HG03175 (cell line): ENCODE measurements around the gene RADIL.
"Not testable (repeated sequence)": the region's sequence is repeated elsewhere in the genome, so short reads cannot be mapped to it uniquely, and the experiment has no call there.

Source experiments
- ATAC-seq: cut with Tn5 transposase; IDR thresholded peaks from one replicate; pipeline ENCODE4 v1.9.1; 2021; ENCODE audit warnings: mild to moderate bottlenecking, moderate library complexity; ENCODE audit not compliant: unreplicated experiment

The RADIL gene

GRCh38 chr7:4815609-4816418, 67.7 kb downstream of the RADIL start:
- ATAC-seq, result no peak

- no peak for ATAC-seq
Measured at GRCh38 chr7:4815121-4815520, 68.4 kb downstream of the RADIL start.

GRCh38 chr7:4814433-4814832, 69.1 kb downstream of the RADIL start:
- no peak for ATAC-seq

- no peak for ATAC-seq
Measured at GRCh38 chr7:4809666-4810065, 73.8 kb downstream of the RADIL start.

- ATAC-seq, result no peak
Measured at GRCh38 chr7:4809091-4809591, 74.4 kb downstream of the RADIL start.

GRCh38 chr7:4808565-4808964, 75.0 kb downstream of the RADIL start:
- ATAC-seq, result no peak

GRCh38 chr7:4808026-4808425, 75.5 kb downstream of the RADIL start:
- no peak for ATAC-seq

GRCh38 chr7:4807598-4808016, 75.9 kb downstream of the RADIL start:
- ATAC-seq, result no peak

GRCh38 chr7:4806983-4807597, 76.4 kb downstream of the RADIL start:
- ATAC-seq, result no peak

GRCh38 chr7:4805984-4806300, 77.6 kb downstream of the RADIL start:
- ATAC-seq, result no peak

- no peak for ATAC-seq
Measured at GRCh38 chr7:4805110-4805983, 78.2 kb downstream of the RADIL start.

GRCh38 chr7:4803397-4804241, 79.9 kb downstream of the RADIL start:
- no peak for ATAC-seq

GRCh38 chr7:4802577-4802976, 80.9 kb downstream of the RADIL start:
- not testable (repeated sequence) for ATAC-seq

GRCh38 chr7:4801839-4802231, 81.7 kb downstream of the RADIL start:
- no peak for ATAC-seq

GRCh38 chr7:4800926-4801838, 82.3 kb downstream of the RADIL start:
- ATAC-seq, result no peak

GRCh38 chr7:4800487-4800886, 83.0 kb downstream of the RADIL start:
- no peak for ATAC-seq

- ATAC-seq, result no peak
Measured at GRCh38 chr7:4799508-4800268, 83.8 kb downstream of the RADIL start.

- ATAC-seq, result no peak
Measured at GRCh38 chr7:4798706-4799235, 84.7 kb downstream of the RADIL start.
